GM20000 (cell line): ENCODE results near the gene SYT5.
"Not testable (repeated sequence)": the region's sequence is repeated elsewhere in the genome, so short reads cannot be mapped to it uniquely, and the experiment has no call there.

ENCODE experiments used
- DNase-seq: peaks from one replicate; pipeline ENCODE4 v3.0.0; 2012; ENCODE audit warnings: low spot score
- CTCF ChIP-seq: IDR thresholded peaks from 2 replicates; pipeline ENCODE4 v1.5.1; 2012; ENCODE audit warnings: mild to moderate bottlenecking, control low read depth; ENCODE audit errors: extremely low read depth, missing control alignments

SYT5 gene

GRCh38 chr19:55157064-55157908 is 22.8 kb downstream of the SYT5 start, which contains the start of gene TNNI3:
Gene TNNI3, minus strand, starts transcription at chr19:55157732. Its CDS starts 143 bp downstream, at chr19:55157589.
- TF ChIP-seq CTCF = no peak
- DNase-seq = no peak

- TF ChIP-seq CTCF = no peak
- peak; percentile 70 for DNase-seq
These were observed 23.7 kb downstream of the SYT5 start for GRCh38 chr19:55156202-55157063.

GRCh38 chr19:55155784-55156183 is 24.3 kb downstream of the SYT5 start:
- DNase-seq = not testable (repeated sequence)

GRCh38 chr19:55153652-55154264 is 26.3 kb downstream of the SYT5 start:
- TF ChIP-seq CTCF = no peak
- no peak for DNase-seq

- no peak for DNase-seq
- no peak for TF ChIP-seq CTCF
These were observed 28.1 kb downstream of the SYT5 start for GRCh38 chr19:55152017-55152416.

GRCh38 chr19:55149078-55150003 is 30.7 kb downstream of the SYT5 start, which contains the start of gene TNNT1:
Gene TNNT1, minus strand, starts transcription at chr19:55149206. Its CDS starts 2,049 bp downstream, at chr19:55147157.
- TF ChIP-seq CTCF = no peak
- no peak for DNase-seq
